Measurements from ENCODE around the gene PDE8A.

DNA sequence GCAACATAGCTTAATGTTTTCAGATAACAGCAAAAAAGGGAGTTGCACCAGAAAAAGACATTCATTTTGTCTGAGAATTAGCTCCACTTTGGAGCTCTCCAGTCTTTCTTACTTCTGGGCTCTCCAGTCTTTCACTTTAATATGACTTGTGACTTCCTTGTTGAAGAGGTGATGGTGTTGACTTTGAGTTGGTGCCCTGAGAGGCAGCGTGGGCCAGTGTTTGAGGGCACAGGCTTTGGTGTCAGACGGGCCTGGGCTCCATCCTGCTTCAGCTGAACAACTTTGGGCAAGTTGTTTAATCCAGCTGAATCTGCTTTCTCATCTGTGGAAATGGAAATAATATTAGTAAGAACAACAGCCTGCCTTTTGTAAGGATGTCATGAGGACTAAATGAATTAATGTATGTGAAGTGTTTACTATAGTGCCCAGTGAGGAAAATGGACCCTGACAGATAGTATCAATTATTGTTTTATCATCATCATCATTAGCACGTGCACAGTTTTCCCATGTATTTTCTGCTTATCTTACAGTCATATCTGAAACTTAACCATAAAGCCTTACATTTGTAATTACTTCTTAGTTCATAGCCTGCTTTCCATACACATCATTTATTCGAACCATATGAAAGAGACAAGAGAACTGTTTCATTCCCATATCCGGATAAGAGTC, 108.4 kb downstream of the PDE8A start:
- TF ChIP-seq EZH2 (IDR thresholded peaks at IDR 0.05; ENCODE audit: borderline replicate concordance, low read depth, low read length, severe bottlenecking) (no peak), POLR2AphosphoS5 (IDR thresholded peaks at IDR 0.05; ENCODE audit: insufficient read depth, low read depth, low read length) (no peak), POLR2A (IDR thresholded peaks at IDR 0.05; ENCODE audit: low read depth, low read length) (no peak)
- TF ChIP-seq, protein P1, sequence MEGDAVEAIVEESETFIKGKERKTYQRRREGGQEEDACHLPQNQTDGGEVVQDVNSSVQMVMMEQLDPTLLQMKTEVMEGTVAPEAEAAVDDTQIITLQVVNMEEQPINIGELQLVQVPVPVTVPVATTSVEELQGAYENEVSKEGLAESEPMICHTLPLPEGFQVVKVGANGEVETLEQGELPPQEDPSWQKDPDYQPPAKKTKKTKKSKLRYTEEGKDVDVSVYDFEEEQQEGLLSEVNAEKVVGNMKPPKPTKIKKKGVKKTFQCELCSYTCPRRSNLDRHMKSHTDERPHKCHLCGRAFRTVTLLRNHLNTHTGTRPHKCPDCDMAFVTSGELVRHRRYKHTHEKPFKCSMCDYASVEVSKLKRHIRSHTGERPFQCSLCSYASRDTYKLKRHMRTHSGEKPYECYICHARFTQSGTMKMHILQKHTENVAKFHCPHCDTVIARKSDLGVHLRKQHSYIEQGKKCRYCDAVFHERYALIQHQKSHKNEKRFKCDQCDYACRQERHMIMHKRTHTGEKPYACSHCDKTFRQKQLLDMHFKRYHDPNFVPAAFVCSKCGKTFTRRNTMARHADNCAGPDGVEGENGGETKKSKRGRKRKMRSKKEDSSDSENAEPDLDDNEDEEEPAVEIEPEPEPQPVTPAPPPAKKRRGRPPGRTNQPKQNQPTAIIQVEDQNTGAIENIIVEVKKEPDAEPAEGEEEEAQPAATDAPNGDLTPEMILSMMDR (IDR thresholded peaks at IDR 0.05; ENCODE audit: extremely low read depth in 1 of 2, insufficient read depth in 1 of 2, low read depth in 1 of 2, low read length in 2 of 2), result no peak
